ENCODE data around the gene L3MBTL1. TPM values are rescaled to one million over a fixed set of nuclear protein-coding genes. Genes with fewer than 3 reads are reported as not detected.
"Not testable (repeated sequence)": the region's sequence is repeated elsewhere in the genome, so short reads cannot be mapped to it uniquely, and the experiment has no call there.

L3MBTL1 gene
- total and polyA plus RNA-seq, 4 donors = 22.1 to 52.8 (median 29.5) TPM

DNA sequence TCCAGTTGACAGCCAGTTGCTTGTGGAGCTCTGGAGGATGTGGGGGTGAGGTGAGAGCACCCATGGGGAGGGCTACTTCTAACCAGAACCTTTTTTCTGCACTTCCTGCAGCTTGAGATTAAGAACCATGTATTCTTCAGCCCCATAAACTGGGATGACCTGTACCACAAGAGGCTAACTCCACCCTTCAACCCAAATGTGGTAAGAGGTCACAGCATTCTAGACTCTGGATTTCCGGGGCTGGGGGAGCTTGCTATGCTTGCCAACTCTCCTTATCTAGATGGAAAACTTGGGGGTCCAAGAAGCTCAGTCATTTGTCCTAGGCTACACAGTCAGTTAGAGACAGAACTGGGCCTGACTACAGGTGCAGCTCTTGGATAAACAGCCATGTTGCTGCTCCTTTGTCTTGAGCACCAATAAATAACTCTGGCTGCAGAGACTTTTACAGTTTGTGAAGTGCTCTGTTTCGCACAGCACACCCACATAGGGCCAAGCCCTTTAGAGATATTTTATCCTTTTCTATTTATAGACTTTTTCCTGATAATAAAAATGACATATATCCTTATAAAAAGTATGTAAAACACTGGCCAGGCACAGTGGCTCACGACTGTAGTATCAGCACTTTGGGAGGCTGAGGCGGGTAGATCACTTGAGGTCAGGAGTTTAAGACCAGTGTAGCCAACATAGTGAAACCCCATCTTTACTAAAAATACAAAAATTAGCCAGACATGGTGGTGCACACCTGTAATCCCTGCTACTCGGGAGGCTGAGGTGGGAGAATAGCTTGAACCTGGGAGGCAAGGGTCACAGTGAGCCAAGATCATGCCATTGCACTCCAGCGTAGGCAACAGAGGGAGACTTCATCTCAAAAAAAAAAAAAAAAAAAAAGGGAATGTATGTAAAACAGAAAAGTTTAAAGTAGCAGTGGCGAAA is 72.6 kb downstream of the L3MBTL1 start:
- 100% methylated on average over 2 of the region's 7 CpGs for WGBS (ENCODE audit: insufficient coverage)
- no peak for DNase-seq (ENCODE audit: low read depth in 4 of 6, low spot score in 6 of 6)
- peaks cover 6% of the 10 kb centered on the region for H3K36me3 ChIP-seq (ENCODE audit: control insufficient read depth, insufficient read depth, low read length)
- H3K27ac ChIP-seq (ENCODE audit: low read depth, low read length) = no peak overlapping the region
- no peaks in the 10 kb centered on the region for H3K9me3 ChIP-seq (ENCODE audit: control insufficient read depth, insufficient read depth, low read length)
- H3K27me3 ChIP-seq (ENCODE audit: control insufficient read depth, insufficient read depth, low read length) = no peaks in the 10 kb centered on the region
- no peaks in the 10 kb centered on the region for H3K4me1 ChIP-seq (ENCODE audit: control insufficient read depth, insufficient read depth, low read length)
- H3K4me3 ChIP-seq (ENCODE audit: low read depth, low read length) = no peak overlapping the region

DNA sequence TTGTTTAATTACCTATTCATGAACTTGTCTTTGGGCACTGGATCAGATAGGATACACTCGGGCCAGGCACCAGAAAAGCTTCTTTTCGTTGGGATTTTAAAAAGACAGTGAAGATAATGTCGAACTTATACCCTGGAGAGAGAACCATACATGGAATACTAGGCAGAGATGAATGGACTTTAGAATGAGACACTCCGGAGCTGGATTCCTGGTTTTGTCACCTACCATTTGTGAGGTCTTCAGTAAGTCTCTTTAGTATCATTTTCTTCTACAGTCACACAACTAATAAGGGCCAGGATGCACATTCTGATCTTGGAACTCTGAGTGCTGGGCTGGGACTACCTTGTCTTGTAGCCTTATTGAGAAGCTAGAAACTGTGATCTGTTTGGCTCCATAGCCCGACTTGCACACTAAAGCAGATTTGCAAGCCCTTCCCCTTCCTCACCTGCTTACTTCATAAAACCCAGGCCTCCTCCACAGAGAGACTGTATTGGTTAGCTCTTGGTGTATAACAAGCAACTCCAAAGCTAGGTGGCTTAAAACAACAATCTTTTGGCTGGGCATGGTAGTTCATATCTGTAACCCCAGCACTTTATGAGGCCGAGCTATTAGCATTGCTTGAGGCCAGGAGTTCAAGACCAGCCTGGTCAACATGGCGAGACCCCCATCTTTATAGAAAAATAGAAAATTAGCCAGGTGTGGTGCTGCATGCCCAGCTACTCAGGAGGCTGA is 75.8 kb downstream of the L3MBTL1 start:
- DNase-seq (ENCODE audit: low read depth in 4 of 6, low spot score in 6 of 6) = no peak
- H3K4me3 ChIP-seq (ENCODE audit: low read depth, low read length) = no peak overlapping the region
- peaks cover 3% of the 10 kb centered on the region for H3K4me1 ChIP-seq (ENCODE audit: control insufficient read depth, insufficient read depth, low read length)
- no peaks in the 10 kb centered on the region for H3K9me3 ChIP-seq (ENCODE audit: control insufficient read depth, insufficient read depth, low read length)
- 90% methylated on average over 3 of the region's 7 CpGs for WGBS (ENCODE audit: insufficient coverage)
- no peak overlapping the region for H3K27ac ChIP-seq (ENCODE audit: low read depth, low read length)
- H3K36me3 ChIP-seq (ENCODE audit: control insufficient read depth, insufficient read depth, low read length) = no peaks in the 10 kb centered on the region
- no peaks in the 10 kb centered on the region for H3K27me3 ChIP-seq (ENCODE audit: control insufficient read depth, insufficient read depth, low read length)

DNA sequence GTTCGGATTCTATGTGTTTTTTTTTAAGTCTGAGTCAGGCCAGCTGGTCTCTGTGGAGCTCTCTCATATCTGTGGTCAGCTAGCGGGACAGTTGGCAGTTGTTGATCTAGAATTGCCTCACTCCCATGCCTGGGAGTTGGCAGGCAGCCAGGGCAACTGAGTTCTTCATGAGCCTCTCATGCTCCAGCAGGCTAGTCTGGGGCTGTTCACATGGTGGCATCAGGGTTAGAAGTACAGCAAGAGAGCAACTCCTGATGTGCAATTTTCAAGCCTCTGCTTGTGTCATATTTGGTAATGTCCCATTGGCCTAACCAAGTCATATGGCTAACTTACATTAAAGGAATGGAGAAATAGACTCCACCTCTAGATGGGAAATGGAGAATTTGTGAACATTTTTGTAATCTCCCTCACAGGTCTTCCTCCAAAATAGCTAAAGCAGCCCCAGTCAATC is 76.5 kb downstream of the L3MBTL1 start:
- Histone ChIP-seq H3K27me3 (ENCODE audit: control insufficient read depth, insufficient read depth, low read length) (no peaks in the 10 kb centered on the region), H3K4me3 (ENCODE audit: low read depth, low read length) (no peak overlapping the region), H3K4me1 (ENCODE audit: control insufficient read depth, insufficient read depth, low read length) (peaks cover 3% of the 10 kb centered on the region), H3K9me3 (ENCODE audit: control insufficient read depth, insufficient read depth, low read length) (no peaks in the 10 kb centered on the region), H3K27ac (ENCODE audit: low read depth, low read length) (no peak overlapping the region), H3K36me3 (ENCODE audit: control insufficient read depth, insufficient read depth, low read length) (no peaks in the 10 kb centered on the region)
- WGBS (ENCODE audit: insufficient coverage) = 92% methylated on average over 2 of the region's 2 CpGs
- DNase-seq (ENCODE audit: low read depth in 4 of 6, low spot score in 6 of 6) = peak in 1 of 6 donors; percentile 35

DNA sequence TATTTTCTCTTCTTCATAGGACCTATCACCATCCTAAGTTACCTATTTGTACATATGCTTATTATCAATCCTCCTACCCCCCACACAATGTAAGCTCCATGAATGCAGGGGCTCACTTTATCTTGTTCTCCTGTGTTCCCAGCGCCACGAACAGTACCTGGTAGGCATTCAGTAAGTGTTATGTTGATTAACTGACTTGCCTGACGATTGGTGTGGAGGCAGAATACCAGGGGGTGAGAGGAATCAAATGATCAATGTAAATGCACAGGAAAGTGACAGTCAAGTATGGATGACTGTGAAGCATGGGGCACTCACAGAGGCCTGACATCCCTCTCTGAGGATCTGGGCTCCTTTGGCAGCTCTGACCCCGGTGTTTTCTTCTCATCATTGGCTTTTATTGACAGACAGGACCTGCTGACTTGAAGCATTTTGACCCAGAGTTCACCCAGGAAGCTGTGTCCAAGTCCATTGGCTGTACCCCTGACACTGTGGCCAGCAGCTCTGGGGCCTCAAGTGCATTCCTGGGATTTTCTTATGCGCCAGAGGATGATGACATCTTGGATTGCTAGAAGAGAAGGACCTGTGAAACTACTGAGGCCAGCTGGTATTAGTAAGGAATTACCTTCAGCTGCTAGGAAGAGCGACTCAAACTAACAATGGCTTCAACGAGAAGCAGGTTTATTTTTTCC is 77.1 kb downstream of the L3MBTL1 start:
- no peak for DNase-seq (ENCODE audit: low read depth in 4 of 6, low spot score in 6 of 6)
- no peaks in the 10 kb centered on the region for H3K9me3 ChIP-seq (ENCODE audit: control insufficient read depth, insufficient read depth, low read length)

DNA sequence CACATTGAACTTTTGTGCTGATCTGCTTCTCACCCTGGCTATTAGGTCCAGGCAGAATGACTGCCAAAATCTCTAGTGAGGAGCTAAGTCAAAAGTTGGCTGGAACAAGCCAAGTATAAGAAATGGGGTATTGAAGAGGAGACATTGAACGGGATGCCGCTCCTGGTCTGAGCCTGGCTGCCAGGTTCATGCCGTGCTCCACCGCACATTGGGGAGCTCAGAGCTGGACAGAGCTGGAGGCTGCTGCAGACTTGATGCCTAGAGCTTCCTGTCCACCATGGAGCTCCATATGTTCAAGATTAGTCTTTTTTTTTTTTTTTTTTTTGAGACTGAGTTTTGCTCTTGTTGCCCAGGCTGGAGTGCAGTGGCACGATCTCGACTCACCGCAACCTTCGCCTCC is 79.1 kb downstream of the L3MBTL1 start:
- Histone ChIP-seq H3K36me3 (ENCODE audit: control insufficient read depth, insufficient read depth, low read length) (no peaks in the 10 kb centered on the region), H3K9me3 (ENCODE audit: control insufficient read depth, insufficient read depth, low read length) (no peaks in the 10 kb centered on the region), H3K4me3 (ENCODE audit: low read depth, low read length) (no peak overlapping the region), H3K4me1 (ENCODE audit: control insufficient read depth, insufficient read depth, low read length) (peaks cover 15% of the 10 kb centered on the region), H3K27ac (ENCODE audit: low read depth, low read length) (no peak overlapping the region), H3K27me3 (ENCODE audit: control insufficient read depth, insufficient read depth, low read length) (no peaks in the 10 kb centered on the region)
- DNase-seq (ENCODE audit: low read depth in 4 of 6, low spot score in 6 of 6) = peak in 1 of 6 donors; percentile 35
- WGBS (ENCODE audit: insufficient coverage) = 76% methylated on average over 8 of the region's 8 CpGs

More for the DNA sequence above, 77.1 kb downstream of the L3MBTL1 start:
- Histone ChIP-seq H3K36me3 (ENCODE audit: control insufficient read depth, insufficient read depth, low read length) (no peaks in the 10 kb centered on the region), H3K4me1 (ENCODE audit: control insufficient read depth, insufficient read depth, low read length) (peaks cover 6% of the 10 kb centered on the region), H3K27ac (ENCODE audit: low read depth, low read length) (no peak overlapping the region), H3K4me3 (ENCODE audit: low read depth, low read length) (no peak overlapping the region), H3K27me3 (ENCODE audit: control insufficient read depth, insufficient read depth, low read length) (no peaks in the 10 kb centered on the region)
- 71% methylated on average over 7 of the region's 7 CpGs for WGBS (ENCODE audit: insufficient coverage)

DNA sequence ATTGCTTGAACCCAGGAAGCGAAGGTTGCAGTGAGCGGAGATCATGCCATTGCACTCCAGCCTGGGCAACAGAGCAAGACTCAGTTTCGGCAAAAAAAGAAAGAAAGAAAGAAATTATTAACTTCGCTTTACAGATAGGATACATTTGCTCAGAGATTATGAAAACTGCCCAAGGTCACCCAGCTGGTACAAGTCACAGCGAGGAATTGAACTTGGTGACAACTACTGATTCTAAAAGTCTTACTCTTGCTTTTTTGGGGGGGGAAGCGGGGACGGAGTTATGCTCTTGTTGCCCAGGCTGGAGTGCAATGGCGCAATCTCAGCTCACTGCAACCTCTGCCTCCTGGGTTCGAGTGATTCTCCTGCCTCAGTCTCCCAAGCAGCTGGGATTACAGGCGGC is 81.0 kb downstream of the L3MBTL1 start:
- not testable (repeated sequence) for H3K27ac ChIP-seq (ENCODE audit: low read depth, low read length); H3K9me3 ChIP-seq (ENCODE audit: control insufficient read depth, insufficient read depth, low read length); H3K36me3 ChIP-seq (ENCODE audit: control insufficient read depth, insufficient read depth, low read length); DNase-seq (ENCODE audit: low read depth in 4 of 6, low spot score in 6 of 6); H3K27me3 ChIP-seq (ENCODE audit: control insufficient read depth, insufficient read depth, low read length); H3K4me3 ChIP-seq (ENCODE audit: low read depth, low read length)
- 93% methylated on average over 7 of the region's 10 CpGs for WGBS (ENCODE audit: insufficient coverage)
- H3K4me1 ChIP-seq (ENCODE audit: control insufficient read depth, insufficient read depth, low read length) = peaks cover 23% of the 10 kb centered on the region

DNA sequence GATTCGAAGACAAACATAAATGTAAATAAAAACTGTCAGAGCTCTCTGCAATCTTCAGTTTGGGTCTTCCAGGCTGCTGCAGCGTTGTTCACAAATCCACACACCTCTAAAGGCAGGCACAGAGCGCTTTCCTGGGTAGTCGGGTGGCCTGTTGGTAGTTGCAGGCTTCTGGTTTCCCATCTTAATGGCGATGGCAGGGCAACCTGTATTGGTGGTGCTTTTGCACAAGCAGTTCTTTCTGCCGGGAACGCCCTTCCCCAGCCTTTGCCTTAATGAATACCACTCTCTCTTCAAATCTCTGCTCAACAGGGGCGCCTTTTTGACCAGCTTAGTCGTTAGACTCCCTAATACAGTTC is 82.5 kb downstream of the L3MBTL1 start:
- Histone ChIP-seq H3K9me3 (ENCODE audit: control insufficient read depth, insufficient read depth, low read length) (no peaks in the 10 kb centered on the region), H3K4me3 (ENCODE audit: low read depth, low read length) (peak overlapping the region; percentile 78), H3K4me1 (ENCODE audit: control insufficient read depth, insufficient read depth, low read length) (peaks cover 23% of the 10 kb centered on the region), H3K27ac (ENCODE audit: low read depth, low read length) (peak overlapping the region; percentile 88), H3K27me3 (ENCODE audit: control insufficient read depth, insufficient read depth, low read length) (no peaks in the 10 kb centered on the region), H3K36me3 (ENCODE audit: control insufficient read depth, insufficient read depth, low read length) (peaks cover 7% of the 10 kb centered on the region)
- 5% methylated on average over 6 of the region's 9 CpGs for WGBS (ENCODE audit: insufficient coverage)
- no peak for DNase-seq (ENCODE audit: low read depth in 4 of 6, low spot score in 6 of 6)

DNA sequence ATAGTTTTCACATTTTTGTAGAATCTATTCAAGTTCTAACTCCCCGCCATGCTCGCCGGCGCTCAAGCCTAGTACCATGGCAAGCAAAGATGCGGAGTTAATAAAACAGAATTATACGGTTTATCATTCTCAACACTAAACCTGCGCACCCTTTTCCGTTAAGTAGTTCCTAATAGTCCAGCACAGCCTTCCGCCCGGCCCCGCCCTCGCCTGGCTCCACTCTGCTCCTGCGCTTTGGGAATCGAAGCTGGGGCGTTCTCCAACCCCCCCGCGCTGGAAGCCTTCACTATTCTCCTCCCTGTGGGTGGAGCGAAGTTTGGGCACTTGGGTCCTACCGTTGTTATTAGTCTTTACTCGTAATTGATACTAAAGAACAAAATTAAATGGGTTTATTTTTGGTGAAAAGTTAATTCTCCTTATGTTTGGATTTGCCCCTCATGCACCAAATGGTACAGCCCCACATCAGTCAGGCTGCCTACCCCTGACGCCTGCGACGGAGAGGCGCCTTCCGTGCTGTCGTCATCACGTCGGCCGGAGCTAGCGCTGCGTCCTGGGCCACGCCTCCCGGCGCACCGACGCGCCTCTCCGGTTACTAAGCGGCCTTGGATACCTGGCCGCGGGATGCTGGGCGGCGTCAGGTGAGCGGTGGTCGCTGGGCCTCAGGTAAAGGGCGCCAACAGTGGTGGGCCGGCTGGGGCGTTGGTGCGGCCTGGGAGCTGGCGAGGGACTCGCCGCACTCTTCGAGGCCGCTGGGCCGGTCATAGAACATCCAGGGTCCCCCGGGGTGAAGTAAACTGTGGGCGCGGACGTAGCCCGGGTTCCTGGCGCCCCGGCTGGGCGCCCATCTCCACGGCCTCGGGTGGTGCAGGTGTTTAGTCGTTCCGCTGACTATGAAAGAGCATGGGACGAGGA is 83.2 kb downstream of the L3MBTL1 start, which contains the start of gene IFT52:
IFT52 (plus strand) TSS at position 546 of the 912 bp plus-strand sequence. CDS start 3,762 bp downstream, outside the sequence.
- Histone ChIP-seq H3K27me3 (ENCODE audit: control insufficient read depth, insufficient read depth, low read length) (no peaks in the 10 kb centered on the region), H3K36me3 (ENCODE audit: control insufficient read depth, insufficient read depth, low read length) (peaks cover 14% of the 10 kb centered on the region), H3K4me1 (ENCODE audit: control insufficient read depth, insufficient read depth, low read length) (peaks cover 23% of the 10 kb centered on the region), H3K4me3 (ENCODE audit: low read depth, low read length) (peak within 1 kb of the TSS; percentile 78), H3K27ac (ENCODE audit: low read depth, low read length) (peak within 1 kb of the TSS; percentile 88), H3K9me3 (ENCODE audit: control insufficient read depth, insufficient read depth, low read length) (no peaks in the 10 kb centered on the region)
- WGBS (ENCODE audit: insufficient coverage) = under 1% methylated on average over 54 of the region's 68 CpGs
- peak; percentile 82 to 97 (median 90) for DNase-seq (ENCODE audit: low read depth in 4 of 6, low spot score in 6 of 6)
